A549 (cell line): ENCODE measurements around the gene SLC29A3.

Source experiments
- BHLHE40 ChIP-seq: IDR thresholded peaks from 2 replicates; pipeline ENCODE4 v1.6.1; 2012; ENCODE audit warnings: low read depth, low read length, inconsistent platforms
- HDAC2 ChIP-seq: fragments of 200-600 bp; sonication (generic); IDR thresholded peaks from 2 replicates; pipeline ENCODE4 v1.6.1; 2016
- MYC ChIP-seq: IDR thresholded peaks from 2 replicates; pipeline ENCODE4 v1.6.1; 2012; ENCODE audit warnings: mild to moderate bottlenecking, inconsistent platforms, low read length, improper control_type of control experiment, borderline replicate concordance

GRCh38 chr10:71300555-71301370 lies 18.3 kb upstream of the SLC29A3 start:
- TF ChIP-seq HDAC2 = no peak
- no peak for TF ChIP-seq MYC
- TF ChIP-seq BHLHE40 = no peak
